Naive thymus-derived CD4-positive, alpha-beta T cell (primary cell): ENCODE results near the gene ZBTB20. TPM values are rescaled to one million over a fixed set of nuclear protein-coding genes. Genes with fewer than 3 reads are reported as not detected.

Source experiments
- ATAC-seq: fragments of 150-1000 bp; cut with Tn5 transposase; 2 replicates; pipeline ENCODE4 v1.10.0; 2021; ENCODE audit warnings: mild to moderate bottlenecking, moderate library complexity
- CTCF ChIA-PET: fragments of 350-600 bp; sonication (Branson Sonifier 250); formaldehyde crosslinking; loops from one replicate; lab custom pipeline; 2021; ENCODE audit warnings: antibody characterized with exemption; lab: Charles Lee
- POLR2A ChIA-PET: fragments of 350-600 bp; sonication (Branson Sonifier 250); formaldehyde crosslinking; loops from one replicate; lab custom pipeline; 2021; ENCODE audit warnings: antibody characterized with exemption, inconsistent platforms; lab: Charles Lee
- DNase-seq, 9 donors: peaks; one replicate each; pipeline versions ENCODE4 v3.0.0 to v3.0.0-alpha.2; 2020 to 2022; ENCODE audit warnings: mixed read lengths in 1 of 9
- H3K27ac ChIP-seq: one replicate; pipeline ENCODE4 v1.7.0; 2013; ENCODE audit warnings: mild to moderate bottlenecking, low read depth, low read length, moderate library complexity
- H3K27me3 ChIP-seq, 2 donors: one replicate each; pipeline ENCODE4 v1.7.0; 2013; ENCODE audit warnings: low read length in 2 of 2, mild to moderate bottlenecking in 2 of 2, moderate library complexity in 2 of 2; ENCODE audit not compliant: control insufficient read depth in 2 of 2, insufficient read depth in 2 of 2
- H3K36me3 ChIP-seq, 3 experiments: 1 replicate in 2 of 3; 2 replicates in 1 of 3; pipeline ENCODE4 v1.7.0; 2013; ENCODE audit warnings: low read length in 3 of 3, mild to moderate bottlenecking in 3 of 3, moderate library complexity in 1 of 3; ENCODE audit not compliant: insufficient read depth in 3 of 3, control insufficient read depth in 2 of 3
- H3K4me1 ChIP-seq, 2 donors: one replicate each; pipeline ENCODE4 v1.7.0; 2013; ENCODE audit warnings: low read length in 2 of 2, mild to moderate bottlenecking in 2 of 2, moderate library complexity in 1 of 2; ENCODE audit not compliant: control insufficient read depth in 2 of 2, insufficient read depth in 2 of 2
- H3K4me3 ChIP-seq: 2 replicates; pipeline ENCODE4 v1.7.0; 2013; ENCODE audit warnings: mild to moderate bottlenecking, low read length
- H3K9me3 ChIP-seq, 3 experiments: 1 replicate in 2 of 3; 2 replicates in 1 of 3; pipeline ENCODE4 v1.7.0; 2013; ENCODE audit warnings: low read length in 3 of 3; ENCODE audit not compliant: control insufficient read depth in 2 of 3
- H3K27ac Mint-ChIP-seq, 9 donors: one replicate each; pipeline ENCODE4 v1.8.0; 2020 to 2022; ENCODE audit warnings: mixed read lengths in 9 of 9, mild to moderate bottlenecking in 8 of 9, moderate library complexity in 5 of 9, inconsistent platforms in 2 of 9
- H3K27me3 Mint-ChIP-seq, 5 donors: one replicate each; pipeline ENCODE4 v1.8.0; 2021 to 2022; ENCODE audit warnings: mixed read lengths in 5 of 5, mild to moderate bottlenecking in 1 of 5
- H3K36me3 Mint-ChIP-seq, 5 donors: one replicate each; pipeline ENCODE4 v1.8.0; 2020 to 2022; ENCODE audit warnings: mixed read lengths in 5 of 5, mild to moderate bottlenecking in 3 of 5, inconsistent platforms in 1 of 5
- H3K4me1 Mint-ChIP-seq, 7 donors: one replicate each; pipeline ENCODE4 v1.8.0; 2020 to 2022; ENCODE audit warnings: mixed read lengths in 7 of 7, mild to moderate bottlenecking in 3 of 7, inconsistent platforms in 1 of 7
- H3K4me3 Mint-ChIP-seq, 10 donors: one replicate each; pipeline ENCODE4 v1.8.0; 2020 to 2022; ENCODE audit warnings: mild to moderate bottlenecking in 10 of 10, mixed read lengths in 10 of 10, moderate library complexity in 6 of 10, inconsistent platforms in 2 of 10
- H3K9me3 Mint-ChIP-seq, 11 donors: one replicate each; pipeline ENCODE4 v1.8.0; 2020 to 2022; ENCODE audit warnings: mixed read lengths in 11 of 11, mild to moderate bottlenecking in 4 of 11, inconsistent platforms in 1 of 11, moderate library complexity in 1 of 11
- intact Hi-C, 2 donors: fragments of 100-400 bp; cut with micrococcal nuclease; formaldehyde crosslinking; loops; one replicate each; pipeline ENCODE4 v1.15.1; 2023
- microRNA-seq: library from miRNA; unstranded; fragments of <30 nt; microRNA quantifications from one replicate; pipeline ENCODE4 v1.2.0, GENCODE V29; 2022; ENCODE audit warnings: borderline microRNAs expressed
- polyA plus RNA-seq, 2 donors: library from polyadenylated mRNA; unstranded; fragments of 300-500 nt; fragmentation: Illumina TruSeq; gene quantifications; one replicate each; pipeline ENCODE4 v1.2.3, GENCODE V29; 2021
- total RNA-seq, 6 experiments: library from RNA in 5 of 6; stranded (reverse) in 5 of 6; gene quantifications; 1 replicate in 5 of 6; 2 replicates in 1 of 6; pipeline ENCODE4 v1.2.3 and lab custom pipeline; 2021 to 2026

ZBTB20 gene
- total and polyA plus RNA-seq, 7 experiments from 2014 or later = 14.9 to 69.5 (median 59.2) TPM

GRCh38 chr3:114286266-114286665, 860.8 kb downstream of the ZBTB20 start:
- peaks cover 4 to 14% of the 10 kb centered on the region in 2 donors for H3K4me1 ChIP-seq
- H3K36me3 Mint-ChIP-seq = peaks cover 0 to 2% (median 0%) of the 10 kb centered on the region in 5 donors
- H3K4me1 Mint-ChIP-seq = peaks cover 4 to 13% (median 8%) of the 10 kb centered on the region in 7 donors
- CTCF ChIA-PET = interaction anchor here (0.7 to 1.6 kb wide), 2 partner anchors 13 to 72 kb away, joined by 3 read pairs; no protein-coding TSS in a partner anchor
- no peaks in the 10 kb centered on the region for H3K27me3 Mint-ChIP-seq
- no peak for ATAC-seq
- H3K9me3 Mint-ChIP-seq = peaks cover 0 to 6% (median 0%) of the 10 kb centered on the region in 11 donors
- peak overlapping the region; percentile 11 for H3K27ac ChIP-seq
- no peak overlapping the region for H3K4me3 ChIP-seq
- no peaks in the 10 kb centered on the region for H3K9me3 ChIP-seq
- H3K36me3 ChIP-seq = no peaks in the 10 kb centered on the region
- POLR2A ChIA-PET = interaction anchor here (1.0 to 1.4 kb wide), 2 partner anchors 72 to 136 kb away, joined by 3 to 6 read pairs; no protein-coding TSS in a partner anchor
- H3K27me3 ChIP-seq = no peaks in the 10 kb centered on the region
- peak overlapping the region in 4 of 9 donors; percentile 12 to 64 (median 36) for H3K27ac Mint-ChIP-seq
- intact Hi-C loops = no loop called here
- DNase-seq = no peak
- no peak overlapping the region for H3K4me3 Mint-ChIP-seq

GRCh38 chr3:114285648-114286230, 861.3 kb downstream of the ZBTB20 start:
- Mint-ChIP-seq H3K4me1 (peaks cover 0 to 9% (median 6%) of the 10 kb centered on the region in 7 donors), H3K9me3 (peaks cover 0 to 6% (median 0%) of the 10 kb centered on the region in 11 donors), H3K4me3 (no peak overlapping the region), H3K36me3 (peaks cover 0 to 2% (median 0%) of the 10 kb centered on the region in 5 donors), H3K27me3 (no peaks in the 10 kb centered on the region), H3K27ac (peak overlapping the region in 6 of 9 donors; percentile 7 to 82 (median 62))
- H3K27ac ChIP-seq = peak overlapping the region; percentile 11
- H3K9me3 ChIP-seq = no peaks in the 10 kb centered on the region
- peaks cover 0 to 14% of the 10 kb centered on the region in 2 donors for H3K4me1 ChIP-seq
- DNase-seq (no peak), ATAC-seq (peak; percentile 68)
- intact Hi-C loops = no loop called here
- H3K4me3 ChIP-seq = no peak overlapping the region
- no peaks in the 10 kb centered on the region for H3K36me3 ChIP-seq
- H3K27me3 ChIP-seq = no peaks in the 10 kb centered on the region
- CTCF ChIA-PET = interaction anchor here (0.6 to 1.6 kb wide), 5 partner anchors 8 to 72 kb away, joined by 3 to 4 read pairs (median 3); partner anchors contain the start of gene TIGIT
- POLR2A ChIA-PET = interaction anchor here (0.6 to 1.4 kb wide), 5 partner anchors 8 to 136 kb away, joined by 3 to 6 read pairs (median 3); no protein-coding TSS in a partner anchor

- no peak for ATAC-seq
- POLR2A ChIA-PET = no interaction called here
- no peaks in the 10 kb centered on the region for H3K27me3 Mint-ChIP-seq
- Histone ChIP-seq H3K9me3 (no peaks in the 10 kb centered on the region), H3K4me3 (no peak overlapping the region), H3K27ac (no peak overlapping the region), H3K36me3 (no peaks in the 10 kb centered on the region), H3K27me3 (no peaks in the 10 kb centered on the region), H3K4me1 (peaks cover 0 to 10% of the 10 kb centered on the region in 2 donors)
- intact Hi-C loops = no loop called here
- H3K27ac Mint-ChIP-seq = no peak overlapping the region
- CTCF ChIA-PET = interaction anchor here (0.8 to 1.3 kb wide), 2 partner anchors 9 to 20 kb away, joined by 3 read pairs; partner anchors contain the start of gene TIGIT
- no peak overlapping the region for H3K4me3 Mint-ChIP-seq
- peaks cover 0 to 2% (median 0%) of the 10 kb centered on the region in 5 donors for H3K36me3 Mint-ChIP-seq
- peaks cover 0 to 6% (median 0%) of the 10 kb centered on the region in 11 donors for H3K9me3 Mint-ChIP-seq
- peaks cover 0 to 8% (median 6%) of the 10 kb centered on the region in 7 donors for H3K4me1 Mint-ChIP-seq
- no peak for DNase-seq
Measured at GRCh38 chr3:114284644-114285043, 862.4 kb downstream of the ZBTB20 start.

Small RNA genes within 50 kb of the gene (microRNA-seq; reads per million reads assigned to microRNA genes)
- 3.6 reads per million for gene MIR4796
